ENCODE measurements around the gene MYO1G.

MYO1G gene

DNA sequence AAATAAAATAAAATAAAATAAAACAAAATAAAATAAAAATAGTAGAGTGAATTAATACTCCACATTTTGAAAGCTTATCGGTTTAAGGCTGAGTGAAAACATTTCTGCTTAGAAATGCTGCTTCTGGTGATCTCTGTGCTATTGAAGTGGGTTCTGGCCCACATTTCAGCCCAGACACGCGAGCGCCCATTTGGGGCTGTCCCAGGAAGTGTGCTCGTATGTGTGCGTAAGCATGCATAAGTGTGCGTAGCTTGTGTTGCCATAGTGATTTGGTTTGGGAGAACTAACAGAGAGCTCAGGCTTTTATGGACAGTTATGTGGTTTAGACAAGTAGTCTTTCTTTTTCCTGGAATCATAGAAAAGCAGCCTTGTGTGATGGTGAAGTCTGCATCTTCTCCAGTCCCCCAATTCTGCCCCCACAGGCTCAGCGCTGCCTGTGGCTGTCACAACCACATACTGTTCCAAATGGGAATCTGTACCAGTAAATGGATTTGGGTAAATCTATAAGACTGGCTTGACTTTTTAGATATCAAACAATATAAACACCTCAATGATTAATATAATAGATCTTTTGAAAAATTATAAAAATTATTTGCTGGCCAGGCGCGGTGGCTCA is 63.7 kb downstream of the MYO1G start:
- Histone ChIP-seq H2BK15ac (ENCODE audit: low read length) (no peak overlapping the region), H2AFZ (ENCODE audit: low read length) (peak overlapping the region; percentile 32), H3K18ac (ENCODE audit: low read length) (no peak overlapping the region), H4K91ac (ENCODE audit: low read depth, low read length, poor library complexity) (no peak overlapping the region), H3K27ac (replicated peaks; ENCODE audit: low read length) (no peak overlapping the region), H2BK120ac (ENCODE audit: low read depth, low read length) (no peak overlapping the region), H3K27me3 (ENCODE audit: control insufficient read depth in 3 of 3, insufficient read depth in 3 of 3, low read depth in 1 of 3, low read length in 3 of 3) (peaks cover 0 to 2% (median 0%) of the 10 kb centered on the region in 3 experiments), H3K9ac (ENCODE audit: low read depth, low read length, poor library complexity) (no peak overlapping the region), H3K23ac (ENCODE audit: low read depth, low read length, poor library complexity) (no peak overlapping the region), H3K4ac (ENCODE audit: low read length) (no peak overlapping the region), H3K4me1 (ENCODE audit: control insufficient read depth in 2 of 2, insufficient read depth in 1 of 2, low read depth in 1 of 2, low read length in 2 of 2) (peaks cover 0 to 2% of the 10 kb centered on the region in 2 donors), H4K8ac (ENCODE audit: low read depth, low read length) (no peak overlapping the region), H3K4me3 (ENCODE audit: low read length in 2 of 2) (no peak overlapping the region), H3K36me3 (replicated peaks in 1 of 2; ENCODE audit: control insufficient read depth in 2 of 2, insufficient read depth in 2 of 2, low read length in 2 of 2) (no peaks in the 10 kb centered on the region), H3K9me3 (replicated peaks in 1 of 2; ENCODE audit: control insufficient read depth in 2 of 2, insufficient read depth in 1 of 2, low read depth in 1 of 2, low read length in 2 of 2) (no peaks in the 10 kb centered on the region), H2AK5ac (ENCODE audit: low read depth, low read length) (no peak overlapping the region), H3K4me2 (ENCODE audit: insufficient read depth, low read length, poor library complexity, severe bottlenecking) (no peak overlapping the region), H2BK5ac (ENCODE audit: low read length) (no peak overlapping the region), H3K14ac (ENCODE audit: low read length) (no peak overlapping the region), H2BK12ac (ENCODE audit: low read length) (no peak overlapping the region), H3K79me1 (ENCODE audit: low read depth, low read length) (no peaks in the 10 kb centered on the region)
- no CpG with 5 or more reads among the region's 10 CpGs for WGBS, 2 donors (ENCODE audit: extremely low coverage in 2 of 2, insufficient read length in 2 of 2, insufficient replicate concordance in 1 of 2)
- DNase-seq (ENCODE audit: low spot score), result no peak

DNA sequence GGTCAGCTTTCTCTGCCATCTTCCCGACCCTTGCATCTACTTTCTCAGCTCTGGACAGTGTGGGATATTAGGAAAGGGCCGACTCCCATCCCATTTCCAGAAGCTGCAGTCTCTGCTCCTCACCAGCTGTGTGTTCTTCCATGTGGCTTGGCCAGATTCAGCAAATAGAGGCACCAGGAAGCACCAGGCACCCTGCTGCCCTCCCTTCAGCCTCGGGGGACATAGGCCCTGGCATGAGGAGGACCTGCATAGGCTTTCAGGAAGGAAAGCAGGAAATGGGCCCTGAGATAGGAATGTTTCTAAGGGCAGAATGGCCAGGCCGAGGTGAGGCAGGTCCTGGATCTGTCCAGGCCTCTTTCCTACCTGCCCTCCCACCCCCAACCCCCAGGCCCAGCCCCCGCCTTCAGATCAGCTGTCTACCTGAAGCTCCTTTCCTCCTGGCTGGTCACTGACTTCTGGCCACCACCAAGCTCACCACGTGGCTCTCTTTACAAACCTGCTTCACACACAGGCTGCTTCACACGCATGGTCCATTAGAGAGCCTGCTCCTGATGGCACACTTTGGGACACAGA is 66.0 kb downstream of the MYO1G start:
- Histone ChIP-seq H2BK12ac (ENCODE audit: low read length) (no peak overlapping the region), H3K14ac (ENCODE audit: low read length) (no peak overlapping the region), H2AK5ac (ENCODE audit: low read depth, low read length) (no peak overlapping the region), H4K91ac (ENCODE audit: low read depth, low read length, poor library complexity) (no peak overlapping the region), H2BK15ac (ENCODE audit: low read length) (no peak overlapping the region), H3K4me2 (ENCODE audit: insufficient read depth, low read length, poor library complexity, severe bottlenecking) (no peak overlapping the region), H2BK120ac (ENCODE audit: low read depth, low read length) (no peak overlapping the region), H3K27ac (replicated peaks; ENCODE audit: low read length) (no peak overlapping the region), H3K9ac (ENCODE audit: low read depth, low read length, poor library complexity) (no peak overlapping the region), H3K4ac (ENCODE audit: low read length) (no peak overlapping the region), H3K18ac (ENCODE audit: low read length) (no peak overlapping the region), H3K79me1 (ENCODE audit: low read depth, low read length) (no peaks in the 10 kb centered on the region), H3K36me3 (replicated peaks in 1 of 2; ENCODE audit: control insufficient read depth in 2 of 2, insufficient read depth in 2 of 2, low read length in 2 of 2) (no peaks in the 10 kb centered on the region), H3K4me3 (ENCODE audit: low read length in 2 of 2) (no peak overlapping the region), H3K4me1 (ENCODE audit: control insufficient read depth in 2 of 2, insufficient read depth in 1 of 2, low read depth in 1 of 2, low read length in 2 of 2) (peaks cover 0 to 2% of the 10 kb centered on the region in 2 donors), H2AFZ (ENCODE audit: low read length) (peak overlapping the region; percentile 69), H2BK5ac (ENCODE audit: low read length) (no peak overlapping the region), H3K23ac (ENCODE audit: low read depth, low read length, poor library complexity) (no peak overlapping the region), H4K8ac (ENCODE audit: low read depth, low read length) (peak overlapping the region; percentile 65), H3K27me3 (ENCODE audit: control insufficient read depth in 3 of 3, insufficient read depth in 3 of 3, low read depth in 1 of 3, low read length in 3 of 3) (peaks cover 0 to 2% (median 0%) of the 10 kb centered on the region in 3 experiments), H3K9me3 (replicated peaks in 1 of 2; ENCODE audit: control insufficient read depth in 2 of 2, insufficient read depth in 1 of 2, low read depth in 1 of 2, low read length in 2 of 2) (no peaks in the 10 kb centered on the region)
- no peak for DNase-seq (ENCODE audit: low spot score)
- WGBS, 2 donors (ENCODE audit: extremely low coverage in 2 of 2, insufficient read length in 2 of 2, insufficient replicate concordance in 1 of 2), result no CpG with 5 or more reads among the region's 7 CpGs

Data from neuronal stem cell (in vitro differentiated cells).